Measurements from ENCODE around the gene CELA2A.
"Not testable (repeated sequence)": the region's sequence is repeated elsewhere in the genome, so short reads cannot be mapped to it uniquely, and the experiment has no call there.

Gene CELA2A

GRCh38 chr1:15488371-15488770 is 31.8 kb downstream of the CELA2A start:
- no peak overlapping the region for H3K4me3 ChIP-seq (ENCODE audit: low read length)
- H3K4me1 ChIP-seq (ENCODE audit: insufficient read depth, low read length) = no peaks in the 10 kb centered on the region
- 90% methylated on average over 2 of the region's 3 CpGs for WGBS
- no peak overlapping the region for H3K9ac ChIP-seq (ENCODE audit: low read depth, low read length)
- H3K27me3 ChIP-seq (ENCODE audit: insufficient read depth, low read length) = no peaks in the 10 kb centered on the region
- peaks cover 11% of the 10 kb centered on the region for H3K36me3 ChIP-seq (ENCODE audit: insufficient read depth, low read length)
- no peak overlapping the region for H3K27ac ChIP-seq (ENCODE audit: low read depth, low read length)
- no peaks in the 10 kb centered on the region for H3K9me3 ChIP-seq (ENCODE audit: insufficient read depth, low read depth, low read length)

- H3K27ac ChIP-seq (ENCODE audit: low read depth, low read length) = no peak overlapping the region
These were observed 32.7 kb downstream of the CELA2A start for GRCh38 chr1:15489052-15489736.

GRCh38 chr1:15491010-15491409 is 34.5 kb downstream of the CELA2A start:
- 93% methylated on average over 4 of the region's 4 CpGs for WGBS
- H3K9me3 ChIP-seq (ENCODE audit: insufficient read depth, low read depth, low read length); H3K9ac ChIP-seq (ENCODE audit: low read depth, low read length); H3K4me1 ChIP-seq (ENCODE audit: insufficient read depth, low read length); H3K27me3 ChIP-seq (ENCODE audit: insufficient read depth, low read length); H3K27ac ChIP-seq (ENCODE audit: low read depth, low read length); H3K4me3 ChIP-seq (ENCODE audit: low read length): not testable (repeated sequence)
- peaks cover 20% of the 10 kb centered on the region for H3K36me3 ChIP-seq (ENCODE audit: insufficient read depth, low read length)

More at GRCh38 chr1:15489052-15489736, 32.7 kb downstream of the CELA2A start:
- no peaks in the 10 kb centered on the region for H3K4me1 ChIP-seq (ENCODE audit: insufficient read depth, low read length)
- no peaks in the 10 kb centered on the region for H3K27me3 ChIP-seq (ENCODE audit: insufficient read depth, low read length)
- H3K9ac ChIP-seq (ENCODE audit: low read depth, low read length) = no peak overlapping the region
- 86% methylated on average over 13 of the region's 13 CpGs for WGBS
- H3K4me3 ChIP-seq (ENCODE audit: low read length) = no peak overlapping the region
- H3K36me3 ChIP-seq (ENCODE audit: insufficient read depth, low read length) = peaks cover 16% of the 10 kb centered on the region
- H3K9me3 ChIP-seq (ENCODE audit: insufficient read depth, low read depth, low read length) = no peaks in the 10 kb centered on the region

- WGBS = 95% methylated on average over 5 of the region's 5 CpGs
These were observed 36.1 kb downstream of the CELA2A start for GRCh38 chr1:15492596-15492995.

GRCh38 chr1:15493869-15494390 is 37.4 kb downstream of the CELA2A start:
- Histone ChIP-seq H3K9ac (ENCODE audit: low read depth, low read length) (no peak overlapping the region), H3K9me3 (ENCODE audit: insufficient read depth, low read depth, low read length) (peaks cover 3% of the 10 kb centered on the region; the same call in 1 of the 2 replicates), H3K27me3 (ENCODE audit: insufficient read depth, low read length) (no peaks in the 10 kb centered on the region), H3K27ac (ENCODE audit: low read depth, low read length) (no peak overlapping the region), H3K4me3 (ENCODE audit: low read length) (no peak overlapping the region), H3K4me1 (ENCODE audit: insufficient read depth, low read length) (peaks cover 9% of the 10 kb centered on the region; the same call in 1 of the 2 replicates), H3K36me3 (ENCODE audit: insufficient read depth, low read length) (peaks cover 20% of the 10 kb centered on the region)
- 94% methylated on average over 9 of the region's 9 CpGs for WGBS

More at GRCh38 chr1:15492596-15492995, 36.1 kb downstream of the CELA2A start:
- Histone ChIP-seq H3K36me3 (ENCODE audit: insufficient read depth, low read length) (peaks cover 20% of the 10 kb centered on the region), H3K27me3 (ENCODE audit: insufficient read depth, low read length) (no peaks in the 10 kb centered on the region), H3K4me1 (ENCODE audit: insufficient read depth, low read length) (peaks cover 9% of the 10 kb centered on the region; the same call in 1 of the 2 replicates), H3K4me3 (ENCODE audit: low read length) (no peak overlapping the region), H3K9me3 (ENCODE audit: insufficient read depth, low read depth, low read length) (no peaks in the 10 kb centered on the region), H3K27ac (ENCODE audit: low read depth, low read length) (no peak overlapping the region), H3K9ac (ENCODE audit: low read depth, low read length) (no peak overlapping the region)

GRCh38 chr1:15500184-15501178 is 43.9 kb downstream of the CELA2A start:
- Histone ChIP-seq H3K27ac (ENCODE audit: low read depth, low read length) (no peak overlapping the region), H3K36me3 (ENCODE audit: insufficient read depth, low read length) (peaks cover 19% of the 10 kb centered on the region; the same call in 1 of the 2 replicates), H3K9me3 (ENCODE audit: insufficient read depth, low read depth, low read length) (peaks cover 3% of the 10 kb centered on the region; the same call in 1 of the 2 replicates), H3K4me3 (ENCODE audit: low read length) (no peak overlapping the region), H3K27me3 (ENCODE audit: insufficient read depth, low read length) (no peaks in the 10 kb centered on the region), H3K4me1 (ENCODE audit: insufficient read depth, low read length) (peaks cover 9% of the 10 kb centered on the region; the same call in 1 of the 2 replicates), H3K9ac (ENCODE audit: low read depth, low read length) (no peak overlapping the region)
- 88% methylated on average over 19 of the region's 19 CpGs for WGBS

- Histone ChIP-seq H3K9me3 (ENCODE audit: insufficient read depth, low read depth, low read length) (peaks cover 3% of the 10 kb centered on the region; the same call in 1 of the 2 replicates), H3K9ac (ENCODE audit: low read depth, low read length) (no peak overlapping the region), H3K4me1 (ENCODE audit: insufficient read depth, low read length) (peaks cover under 1% of the 10 kb centered on the region; the same call in 1 of the 2 replicates), H3K27ac (ENCODE audit: low read depth, low read length) (no peak overlapping the region), H3K4me3 (ENCODE audit: low read length) (no peak overlapping the region), H3K27me3 (ENCODE audit: insufficient read depth, low read length) (no peaks in the 10 kb centered on the region), H3K36me3 (ENCODE audit: insufficient read depth, low read length) (peaks cover 19% of the 10 kb centered on the region; the same call in 1 of the 2 replicates)
- WGBS = 60% methylated on average over 17 of the region's 17 CpGs
These were observed 44.9 kb downstream of the CELA2A start for GRCh38 chr1:15501208-15502032.

- H3K27ac ChIP-seq (ENCODE audit: low read depth, low read length) = no peak overlapping the region
- no peak overlapping the region for H3K4me3 ChIP-seq (ENCODE audit: low read length)
- peaks cover 15% of the 10 kb centered on the region; the same call in 1 of the 2 replicates for H3K4me1 ChIP-seq (ENCODE audit: insufficient read depth, low read length)
- H3K27me3 ChIP-seq (ENCODE audit: insufficient read depth, low read length) = no peaks in the 10 kb centered on the region
- no peak overlapping the region for H3K9ac ChIP-seq (ENCODE audit: low read depth, low read length)
- H3K9me3 ChIP-seq (ENCODE audit: insufficient read depth, low read depth, low read length) = no peaks in the 10 kb centered on the region
- 88% methylated on average over 4 of the region's 4 CpGs for WGBS
- H3K36me3 ChIP-seq (ENCODE audit: insufficient read depth, low read length) = peaks cover 23% of the 10 kb centered on the region; the same call in 1 of the 2 replicates
These were observed 47.9 kb downstream of the CELA2A start for GRCh38 chr1:15504436-15504835.

- no peaks in the 10 kb centered on the region for H3K27me3 ChIP-seq (ENCODE audit: insufficient read depth, low read length)
- H3K4me1 ChIP-seq (ENCODE audit: insufficient read depth, low read length) = peaks cover 19% of the 10 kb centered on the region; the same call in 1 of the 2 replicates
- H3K9me3 ChIP-seq (ENCODE audit: insufficient read depth, low read depth, low read length) = no peaks in the 10 kb centered on the region
- 95% methylated on average over 17 of the region's 17 CpGs for WGBS
- H3K4me3 ChIP-seq (ENCODE audit: low read length) = no peak overlapping the region
- peaks cover 16% of the 10 kb centered on the region for H3K36me3 ChIP-seq (ENCODE audit: insufficient read depth, low read length)
- H3K27ac ChIP-seq (ENCODE audit: low read depth, low read length) = no peak overlapping the region
- H3K9ac ChIP-seq (ENCODE audit: low read depth, low read length) = no peak overlapping the region
These were observed 50.3 kb downstream of the CELA2A start for GRCh38 chr1:15506831-15507230.

- no peaks in the 10 kb centered on the region for H3K9me3 ChIP-seq (ENCODE audit: insufficient read depth, low read depth, low read length)
- H3K27me3 ChIP-seq (ENCODE audit: insufficient read depth, low read length) = no peaks in the 10 kb centered on the region
- peak overlapping the region; percentile 1; the same call in 1 of the 2 replicates for H3K27ac ChIP-seq (ENCODE audit: low read depth, low read length)
- H3K4me3 ChIP-seq (ENCODE audit: low read length) = no peak overlapping the region
- peaks cover 20% of the 10 kb centered on the region for H3K36me3 ChIP-seq (ENCODE audit: insufficient read depth, low read length)
- H3K9ac ChIP-seq (ENCODE audit: low read depth, low read length) = 0 out of 2 replicates have a peak overlapping the region, but pooled peaks have one; percentile 8
- WGBS = 94% methylated on average over 5 of the region's 5 CpGs
- H3K4me1 ChIP-seq (ENCODE audit: insufficient read depth, low read length) = peaks cover 19% of the 10 kb centered on the region; the same call in 1 of the 2 replicates
These were observed 50.7 kb downstream of the CELA2A start for GRCh38 chr1:15507278-15507677.
